PC-3 (cell line): ENCODE data around the gene DRAXIN. TPM values are rescaled to one million over a fixed set of nuclear protein-coding genes. Genes with fewer than 3 reads are reported as not detected.

Experiments used
- ATAC-seq: fragments of 200-7000 bp; cut with Tn5 transposase; 2 replicates; pipeline ENCODE4 v1.9.1; 2020; ENCODE audit warnings: mild to moderate bottlenecking, moderate library complexity
- BruUV-seq: library from RNA; stranded (reverse); fragments of 400-500 nt; replicated peaks from 2 replicates; lab custom pipeline; 2021; lab: Mats Ljungman, UMichigan
- CTCF ChIA-PET: fragments of 300-600 bp; sonication (Branson Sonifier 250); formaldehyde crosslinking; loops from one replicate; lab custom pipeline; 2022; ENCODE audit warnings: antibody characterized with exemption; lab: Charles Lee
- POLR2A ChIA-PET: fragments of 300-600 bp; sonication (Branson Sonifier 250); formaldehyde crosslinking; loops from one replicate; lab custom pipeline; 2022; ENCODE audit warnings: antibody characterized with exemption; ENCODE audit not compliant: unreplicated experiment; lab: Charles Lee
- DNase-seq: peaks from one replicate; pipeline ENCODE4 v3.0.0-alpha.2; 2015
- H2AFZ ChIP-seq: fragments of 300-600 bp; sonication (generic); 2 replicates; pipeline ENCODE4 v1.6.0; 2016; ENCODE audit warnings: antibody characterized with exemption, low read length
- H3F3A ChIP-seq: fragments of 300-600 bp; sonication (generic); one replicate; pipeline ENCODE4 v1.6.0; 2017; ENCODE audit warnings: antibody characterized with exemption, low read length, control low read depth, mild to moderate bottlenecking; ENCODE audit not compliant: unreplicated experiment
- H3K27ac ChIP-seq: fragments of 300-600 bp; sonication (generic); 2 replicates; pipeline ENCODE4 v1.5.1; 2016; ENCODE audit warnings: mild to moderate bottlenecking, low read length
- H3K27me3 ChIP-seq: fragments of 300-600 bp; sonication (generic); 2 replicates; pipeline ENCODE4 v1.6.1; 2016; ENCODE audit warnings: low read length, mixed read lengths
- H3K36me3 ChIP-seq: fragments of 300-600 bp; sonication (generic); 2 replicates; pipeline ENCODE4 v1.6.1; 2016; ENCODE audit warnings: low read depth, mixed run types, low read length, mixed read lengths
- H3K4me1 ChIP-seq: fragments of 300-600 bp; sonication (generic); 2 replicates; pipeline ENCODE4 v1.5.1; 2016; ENCODE audit warnings: low read length; ENCODE audit not compliant: insufficient read depth
- H3K4me2 ChIP-seq: fragments of 300-600 bp; sonication (generic); 2 replicates; pipeline ENCODE4 v1.6.0; 2016; ENCODE audit warnings: low read length
- H3K4me3 ChIP-seq: fragments of 300-600 bp; sonication (generic); 2 replicates; pipeline ENCODE4 v1.5.1; 2016; ENCODE audit warnings: mild to moderate bottlenecking, low read length, mixed read lengths
- H3K79me2 ChIP-seq: fragments of 300-600 bp; sonication (generic); 2 replicates; pipeline ENCODE4 v1.6.1; 2017; ENCODE audit warnings: low read length, mixed read lengths
- H3K9ac ChIP-seq: fragments of 300-600 bp; sonication (generic); 2 replicates; pipeline ENCODE4 v1.6.0; 2016; ENCODE audit warnings: mild to moderate bottlenecking, low read length
- H3K9me2 ChIP-seq: fragments of 300-600 bp; sonication (generic); replicated peaks from 2 replicates; pipeline ENCODE4 v1.6.1; 2016; ENCODE audit warnings: mixed run types, low read length, mixed read lengths
- H3K9me3 ChIP-seq: fragments of 300-600 bp; sonication (generic); 2 replicates; pipeline ENCODE4 v1.6.1; 2016; ENCODE audit warnings: low read length, mixed read lengths
- H4K20me1 ChIP-seq: fragments of 300-600 bp; sonication (generic); 2 replicates; pipeline ENCODE4 v1.6.1; 2016; ENCODE audit warnings: low read length, mixed read lengths
- CTCF ChIP-seq: fragments of 300-600 bp; sonication (generic); conservative IDR thresholded peaks from 2 replicates; pipeline ENCODE4 v1.5.1; 2017; ENCODE audit warnings: antibody characterized with exemption, low read depth, mild to moderate bottlenecking, low read length
- EZH2 ChIP-seq: fragments of 300-600 bp; sonication (generic); IDR thresholded peaks from one replicate; pipeline ENCODE4 v1.6.1; 2017; ENCODE audit warnings: antibody characterized with exemption, mild to moderate bottlenecking, low read length; ENCODE audit not compliant: unreplicated experiment
- EZH2phosphoT487 ChIP-seq: fragments of 300-600 bp; sonication (generic); IDR thresholded peaks from 2 replicates; pipeline ENCODE4 v1.6.1; 2018; ENCODE audit warnings: mild to moderate bottlenecking, antibody characterized with exemption, low read length, borderline replicate concordance
- intact Hi-C: fragments of 100-400 bp; cut with micrococcal nuclease; formaldehyde crosslinking; loops from 2 replicates; pipeline ENCODE4 v1.9.0; 2023
- total RNA-seq: library from RNA; depleted of rRNA; stranded (reverse); fragments of >200 nt; gene quantifications from 2 replicates; pipeline ENCODE4 v1.2.3, GENCODE V29; 2014

The DRAXIN gene
- total RNA-seq, 1 experiment from 2014 or later: 0.07 TPM

- peaks cover 19% of the 10 kb centered on the region for H3K4me1 ChIP-seq
- no peak overlapping the region for H3K4me2 ChIP-seq
- DNase-seq (no peak), ATAC-seq (no peak)
- no peaks in the 10 kb centered on the region for H4K20me1 ChIP-seq
- ChIA-PET POLR2A (no interaction called here), CTCF (no interaction called here)
- H3K9me3 ChIP-seq: no peaks in the 10 kb centered on the region
- peaks cover 24% of the 10 kb centered on the region for H3K27me3 ChIP-seq
- H3K36me3 ChIP-seq: no peaks in the 10 kb centered on the region
- H3K9me2 ChIP-seq: no peaks in the 10 kb centered on the region
- no peak overlapping the region for H3K27ac ChIP-seq
- no peaks in the 10 kb centered on the region for H3F3A ChIP-seq
- no peak for TF ChIP-seq CTCF
- no peak for TF ChIP-seq EZH2
- no peak for TF ChIP-seq EZH2phosphoT487
- H3K79me2 ChIP-seq: no peaks in the 10 kb centered on the region
- intact Hi-C loops: no loop called here
- no peak overlapping the region for H3K4me3 ChIP-seq
- no peak overlapping the region for H3K9ac ChIP-seq
- no TSS peak for BruUV-seq
- H2AFZ ChIP-seq: no peak overlapping the region
Measured at GRCh38 chr1:11691928-11692711, 610 bp downstream of the DRAXIN start.

DNA sequence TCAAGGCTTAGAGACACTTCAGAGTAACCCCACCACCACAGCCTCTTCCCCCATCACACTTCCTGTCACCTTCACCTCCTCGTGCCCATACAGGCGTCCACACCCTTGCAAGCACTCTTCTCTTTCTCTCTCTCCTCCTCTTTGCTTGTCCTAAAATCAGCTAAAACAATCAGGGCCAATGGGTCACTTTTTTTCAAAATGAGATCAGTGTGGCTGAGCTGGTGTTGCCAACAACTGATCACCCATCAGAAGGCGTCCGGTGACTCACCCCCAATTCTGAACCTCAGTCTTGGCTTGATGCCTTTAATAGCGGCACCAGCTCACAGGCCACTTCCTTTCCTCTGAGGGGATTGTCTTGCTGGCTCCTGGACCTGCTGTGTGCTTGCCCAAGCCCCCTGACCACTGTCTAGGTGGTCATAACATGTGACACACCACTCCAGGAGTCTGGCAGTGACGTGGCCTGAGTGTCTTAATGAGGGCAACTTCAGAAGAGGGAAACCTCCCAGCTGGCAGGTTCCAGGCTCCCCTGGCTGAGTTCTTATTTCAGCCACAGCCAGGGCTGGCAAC lies 1.6 kb downstream of the DRAXIN start:
- Histone ChIP-seq H3K9me2 (no peaks in the 10 kb centered on the region), H3K4me3 (no peak overlapping the region), H4K20me1 (no peaks in the 10 kb centered on the region), H3K27ac (no peak overlapping the region), H2AFZ (no peak overlapping the region), H3K9ac (no peak overlapping the region), H3K4me2 (peak overlapping the region; percentile 47), H3K9me3 (no peaks in the 10 kb centered on the region), H3K4me1 (peaks cover 19% of the 10 kb centered on the region), H3F3A (no peaks in the 10 kb centered on the region), H3K27me3 (peaks cover 24% of the 10 kb centered on the region), H3K79me2 (no peaks in the 10 kb centered on the region), H3K36me3 (no peaks in the 10 kb centered on the region)
- peak; percentile 93 for DNase-seq
- ChIA-PET POLR2A (no interaction called here), CTCF (interaction anchor here (0.8 kb wide), 1 partner anchor 22 kb away, joined by 4 read pairs; no protein-coding TSS in a partner anchor)
- ATAC-seq: peak; percentile 87
- no peak for TF ChIP-seq EZH2phosphoT487
- no peak for TF ChIP-seq CTCF
- TF ChIP-seq EZH2: no peak
- intact Hi-C loops: no loop called here
- no TSS peak for BruUV-seq

GRCh38 chr1:11693917-11694316 lies 2.4 kb downstream of the DRAXIN start:
- Histone ChIP-seq H3K9me2 (no peaks in the 10 kb centered on the region), H3K4me3 (no peak overlapping the region), H3K27me3 (peaks cover 24% of the 10 kb centered on the region), H4K20me1 (no peaks in the 10 kb centered on the region), H3K4me1 (peaks cover 19% of the 10 kb centered on the region), H3K36me3 (no peaks in the 10 kb centered on the region), H3K9me3 (no peaks in the 10 kb centered on the region), H3K79me2 (no peaks in the 10 kb centered on the region), H2AFZ (no peak overlapping the region), H3K27ac (no peak overlapping the region), H3F3A (no peaks in the 10 kb centered on the region), H3K9ac (no peak overlapping the region), H3K4me2 (no peak overlapping the region)
- POLR2A ChIA-PET: no interaction called here
- no peak for ATAC-seq
- TF ChIP-seq EZH2phosphoT487 (no peak), CTCF (no peak), EZH2 (no peak)
- CTCF ChIA-PET: no interaction called here
- BruUV-seq: no TSS peak
- intact Hi-C loops: no loop called here
- no peak for DNase-seq
